Kidney (tissue), 14 donors: ENCODE results near the gene LYZ. TPM values are rescaled to one million over a fixed set of nuclear protein-coding genes. Genes with fewer than 3 reads are reported as not detected.
"Not testable (repeated sequence)": the region's sequence is repeated elsewhere in the genome, so short reads cannot be mapped to it uniquely, and the experiment has no call there.

Experiments used
- DNase-seq, 5 donors: peaks; one replicate each; pipeline ENCODE4 v3.0.0-alpha.2; 2013 to 2020
- FAIRE-seq: peaks from 2 replicates; lab custom pipeline; 2012; peaks lifted over from hg19 to GRCh38; lab: Jason Lieb, UNC
- H3K27ac ChIP-seq, 2 donors: one replicate each; pipeline ENCODE4 v1.7.0; 2013; ENCODE audit warnings: low read depth in 2 of 2, low read length in 2 of 2, inconsistent platforms in 1 of 2
- H3K27me3 ChIP-seq: one replicate; pipeline ENCODE4 v1.7.1; 2013; ENCODE audit warnings: low read length, inconsistent platforms; ENCODE audit not compliant: control insufficient read depth, insufficient read depth
- H3K36me3 ChIP-seq, 3 donors: one replicate each; pipeline versions ENCODE4 v1.7.0 to v1.7.1; 2013; ENCODE audit warnings: low read length in 3 of 3, control low read depth in 1 of 3, inconsistent platforms in 1 of 3; ENCODE audit not compliant: insufficient read depth in 3 of 3, control insufficient read depth in 2 of 3
- H3K4me1 ChIP-seq, 3 donors: one replicate each; pipeline versions ENCODE4 v1.7.0 to v1.7.1; 2013; ENCODE audit warnings: low read length in 3 of 3, inconsistent platforms in 1 of 3, low read depth in 1 of 3; ENCODE audit not compliant: control insufficient read depth in 2 of 3, insufficient read depth in 2 of 3
- H3K4me3 ChIP-seq, 3 donors: one replicate each; pipeline versions ENCODE4 v1.7.0 to v1.8.1; 2013; ENCODE audit warnings: low read length in 3 of 3, control low read depth in 1 of 3, inconsistent platforms in 1 of 3
- H3K9ac ChIP-seq, 3 donors: one replicate each; pipeline versions ENCODE4 v1.7.0 to v1.7.1; 2013; ENCODE audit warnings: low read length in 3 of 3, control low read depth in 1 of 3, inconsistent platforms in 1 of 3
- H3K9me3 ChIP-seq, 3 donors: one replicate each; pipeline versions ENCODE4 v1.7.0 to v1.7.1; 2013; ENCODE audit warnings: low read length in 3 of 3, control low read depth in 1 of 3, inconsistent platforms in 1 of 3; ENCODE audit not compliant: control insufficient read depth in 2 of 3, insufficient read depth in 1 of 3
- CTCF ChIP-seq: IDR thresholded peaks from 3 replicates; pipeline ENCODE4 v1.5.1; 2012; ENCODE audit warnings: mild to moderate bottlenecking, moderate library complexity, borderline replicate concordance; ENCODE audit not compliant: insufficient read depth; ENCODE audit errors: extremely low read depth
- intact Hi-C: fragments of 100-400 bp; cut with DNase I; formaldehyde crosslinking; loops from one replicate; pipeline ENCODE4 v1.11.1; 2022
- polyA plus RNA-seq: library from polyadenylated mRNA; stranded (reverse); fragments of 350-450 nt; fragmentation: Illumina TruSeq; extraction: RNeasy Lipid Tissue Mini Kit (QIAGEN cat#74804); gene quantifications from one replicate; pipeline ENCODE4 v1.2.3, GENCODE V29; 2014; ENCODE audit warnings: low read depth, low replicate concordance; ENCODE audit not compliant: insufficient read depth
- total RNA-seq: library from RNA; stranded (reverse); fragmentation: NEBNext Ultra II Directional; extraction: Animal tissue kit (Norgen Biotek cat#: 25700); gene quantifications from one replicate; pipeline ENCODE4 v1.2.1, GENCODE V29; 2021
- donor health status: control.
- donor health status: control.
- donor health status: control.
- donor health status: control.
- donor health status: control.
- donor health status: DM: yes; HTN: yes; CAD: no.
- donor health status: Normal renal cell carcinoma (clear cell type).

LYZ gene
- total and polyA plus RNA-seq, 2 donors from 2014 or later = 7.1 to 70.9 TPM

GRCh38 chr12:69309461-69309860 lies 38.7 kb upstream of the LYZ start:
- Histone ChIP-seq H3K4me1 (no peaks in the 10 kb centered on the region), H3K27ac (no peak overlapping the region), H3K27me3 (no peaks in the 10 kb centered on the region), H3K9me3 (no peaks in the 10 kb centered on the region), H3K9ac (no peak overlapping the region), H3K36me3 (no peaks in the 10 kb centered on the region), H3K4me3 (no peak overlapping the region)
- no peak for FAIRE-seq
- no peak for DNase-seq
- no peak for TF ChIP-seq CTCF
- intact Hi-C loops = no loop called here

GRCh38 chr12:69313209-69313608 lies 35.0 kb upstream of the LYZ start:
- Histone ChIP-seq H3K36me3 (no peaks in the 10 kb centered on the region), H3K27me3 (no peaks in the 10 kb centered on the region), H3K27ac (no peak overlapping the region), H3K4me1 (no peaks in the 10 kb centered on the region), H3K9me3 (peaks cover 0 to under 1% (median 0%) of the 10 kb centered on the region in 3 donors), H3K9ac (no peak overlapping the region), H3K4me3 (no peak overlapping the region)
- intact Hi-C loops = no loop called here
- no peak for TF ChIP-seq CTCF
- DNase-seq (no peak), FAIRE-seq (no peak)

GRCh38 chr12:69316784-69317183 lies 31.4 kb upstream of the LYZ start:
- H3K4me1 ChIP-seq, intact Hi-C loops, FAIRE-seq, H3K9ac ChIP-seq, H3K4me3 ChIP-seq, H3K9me3 ChIP-seq, H3K36me3 ChIP-seq, H3K27ac ChIP-seq, DNase-seq, H3K27me3 ChIP-seq: not testable (repeated sequence)

GRCh38 chr12:69317233-69317632 lies 30.9 kb upstream of the LYZ start:
- DNase-seq, intact Hi-C loops, FAIRE-seq, H3K4me1 ChIP-seq, H3K4me3 ChIP-seq, H3K27ac ChIP-seq, H3K9ac ChIP-seq, H3K9me3 ChIP-seq, H3K36me3 ChIP-seq, H3K27me3 ChIP-seq: not testable (repeated sequence)

GRCh38 chr12:69318225-69318624 lies 30.0 kb upstream of the LYZ start:
- no peaks in the 10 kb centered on the region for H3K36me3 ChIP-seq
- H3K9me3 ChIP-seq = peaks cover 0 to 4% (median 0%) of the 10 kb centered on the region in 3 donors
- no peak for DNase-seq
- FAIRE-seq = no peak
- H3K4me3 ChIP-seq = no peak overlapping the region
- TF ChIP-seq CTCF = no peak
- H3K4me1 ChIP-seq = no peaks in the 10 kb centered on the region
- intact Hi-C loops = no loop called here
- no peak overlapping the region for H3K27ac ChIP-seq
- no peak overlapping the region for H3K9ac ChIP-seq
- H3K27me3 ChIP-seq = no peaks in the 10 kb centered on the region
